NCI-H1092 (cell line): ENCODE results near the gene DRAP1.
"Not testable (repeated sequence)": the region's sequence is repeated elsewhere in the genome, so short reads cannot be mapped to it uniquely, and the experiment has no call there.

Source experiments
- DNase-seq: peaks from one replicate; lab custom pipeline; 2025; lab: John Stamatoyannopoulos, UW

DRAP1 gene

GRCh38 chr11:65886826-65887722 lies 32.2 kb upstream of the DRAP1 start:
- DNase-seq, result no peak

GRCh38 chr11:65887723-65888162 lies 31.5 kb upstream of the DRAP1 start:
- no peak for DNase-seq

GRCh38 chr11:65888163-65888814 lies 30.9 kb upstream of the DRAP1 start, which contains the start of gene FIBP:
TSS of gene FIBP (minus strand) at chr11:65888471. CDS start at chr11:65888418, 53 bp downstream.
- peak; percentile 98 for DNase-seq

GRCh38 chr11:65890324-65891218 lies 28.7 kb upstream of the DRAP1 start, which contains the start of gene CCDC85B:
TSS of gene CCDC85B (plus strand) at chr11:65890673. CDS start at chr11:65890784, 111 bp downstream.
- DNase-seq, result peak; percentile 95

- DNase-seq, result peak; percentile 64
Observed at GRCh38 chr11:65891219-65892136, 27.7 kb upstream of the DRAP1 start.

- DNase-seq, result not testable (repeated sequence)
Observed at GRCh38 chr11:65892137-65892540, 27.1 kb upstream of the DRAP1 start.

GRCh38 chr11:65892661-65893317 lies 26.4 kb upstream of the DRAP1 start:
- DNase-seq, result no peak

GRCh38 chr11:65894034-65894591 lies 25.1 kb upstream of the DRAP1 start:
- DNase-seq, result no peak

GRCh38 chr11:65895482-65895981 lies 23.7 kb upstream of the DRAP1 start:
- no peak for DNase-seq

GRCh38 chr11:65896034-65896999 lies 22.9 kb upstream of the DRAP1 start:
- DNase-seq, result no peak

GRCh38 chr11:65897020-65897471 lies 22.2 kb upstream of the DRAP1 start:
- DNase-seq, result no peak

- no peak for DNase-seq
Observed at GRCh38 chr11:65898656-65899355, 20.4 kb upstream of the DRAP1 start.

- no peak for DNase-seq
Observed at GRCh38 chr11:65899356-65900124, 19.7 kb upstream of the DRAP1 start.

- DNase-seq, result no peak
Observed at GRCh38 chr11:65900125-65900898, 18.9 kb upstream of the DRAP1 start, which contains the start of gene FOSL1. TSS of gene FOSL1 (minus strand) at chr11:65900388. CDS start at chr11:65900339, 49 bp downstream.

GRCh38 chr11:65900899-65901180 lies 18.4 kb upstream of the DRAP1 start:
- DNase-seq, result no peak

GRCh38 chr11:65903068-65903481 lies 16.2 kb upstream of the DRAP1 start:
- no peak for DNase-seq
